K562 (cell line): Measurements from ENCODE around the gene IFT81. TPM values are rescaled to one million over a fixed set of nuclear protein-coding genes. Genes with fewer than 3 reads are reported as not detected.
A peak's percentile ranks its signal among the peaks of the same experiment; 100 is the strongest.

Experiments used
- CTBP1 ChIP-seq: fragments of 450-650 bp; IDR thresholded peaks from 2 replicates; pipeline ENCODE4 v1.6.1; 2016; ENCODE audit warnings: borderline replicate concordance
- CXXC5 ChIP-seq: fragments of 250-450 bp; sonication (Bioruptor Pico); IDR thresholded peaks from 2 replicates; pipeline ENCODE4 v1.8.0; 2022; ENCODE audit warnings: inconsistent platforms, mild to moderate bottlenecking, moderate library complexity
- GABPA ChIP-seq: fragments of 200-800 bp; sonication (Bioruptor generic); conservative IDR thresholded peaks from 2 replicates; pipeline ENCODE4 v1.6.1; 2016; ENCODE audit warnings: low read depth, missing genetic modification characterization, missing compliant biosample characterization
- MAFF ChIP-seq: IDR thresholded peaks from 2 replicates; pipeline ENCODE4 v1.6.1; 2012; ENCODE audit warnings: low read length, improper control_type of control experiment
- NONO ChIP-seq, 2 experiments: fragments of 200-400 bp in 1 of 2; fragments of 450-650 bp in 1 of 2; formaldehyde crosslinking in 1 of 2; IDR thresholded peaks; 2 replicates each; pipeline ENCODE4 v1.6.1; 2017; ENCODE audit warnings: low read depth in 2 of 2, mild to moderate bottlenecking in 2 of 2, moderate library complexity in 2 of 2, low read length in 1 of 2
- NR2C2 ChIP-seq, 2 experiments: fragments of 200-800 bp in 1 of 2; sonication (Bioruptor generic) in 1 of 2; sonication (generic) in 1 of 2; formaldehyde crosslinking in 1 of 2; IDR thresholded peaks; 2 replicates each; pipeline versions ENCODE4 v1.6.1 to v1.8.0; 2016 to 2022; ENCODE audit warnings: mild to moderate bottlenecking in 1 of 2, missing compliant biosample characterization in 1 of 2, missing genetic modification characterization in 1 of 2, missing genetic modification reagents in 1 of 2
- SP1 ChIP-seq: sonication (generic); formaldehyde crosslinking; IDR thresholded peaks from 2 replicates; pipeline ENCODE4 v1.8.1; 2022; ENCODE audit warnings: mild to moderate bottlenecking, missing genetic modification reagents
- SUPT5H ChIP-seq: fragments of 450-650 bp; IDR thresholded peaks from 2 replicates; pipeline ENCODE4 v1.6.1; 2016
- TEAD4 ChIP-seq, 2 experiments: sonication (generic) in 1 of 2; formaldehyde crosslinking in 1 of 2; IDR thresholded peaks; 2 replicates each; pipeline versions ENCODE4 v1.6.1 to v1.8.0; 2012 to 2022; ENCODE audit warnings: borderline replicate concordance in 1 of 2, inconsistent platforms in 1 of 2, low read length in 1 of 2, mild to moderate bottlenecking in 1 of 2, missing genetic modification reagents in 1 of 2
- ZBTB5 ChIP-seq: fragments of 450-650 bp; IDR thresholded peaks from 2 replicates; pipeline ENCODE4 v1.6.1; 2017; ENCODE audit warnings: antibody characterized with exemption
- polyA plus RNA-seq, 8 experiments: library from polyadenylated mRNA; depleted of rRNA in 4 of 8; stranded (reverse) in 5 of 8; unstranded in 3 of 8; fragments of >200 nt; fragmentation: Nextera tagmentation in 2 of 8; fragmentation: Illumina TruSeq in 1 of 8; extraction: Ambion mirVana in 2 of 8; extraction: Trizol in 1 of 8; gene quantifications; 2 replicates each; pipeline versions ENCODE4 v1.2.1 to v1.2.3, GENCODE V29; 2011 to 2014; ENCODE audit warnings: inconsistent platforms in 1 of 8, missing spikeins in 1 of 8
- total RNA-seq, 7 experiments: library from RNA; depleted of rRNA in 6 of 7; stranded (reverse); fragments of >200 nt in 6 of 7; fragmentation: Illumina TruSeq in 2 of 7; extraction: Trizol in 2 of 7; gene quantifications; 2 replicates each; pipeline versions ENCODE4 v1.2.1 to v1.2.3, GENCODE V29; 2011 to 2021; ENCODE audit warnings: low replicate concordance in 1 of 7
- TF ChIP-seq, protein P1 (sequence below): fragments of 250-450 bp; sonication (Bioruptor Pico); IDR thresholded peaks from 2 replicates; pipeline ENCODE4 v1.8.0; 2021; ENCODE audit warnings: moderate library complexity, mild to moderate bottlenecking, inconsistent platforms
- TF ChIP-seq, protein P2 (sequence below): fragments of 450-650 bp; IDR thresholded peaks from 2 replicates; pipeline ENCODE4 v1.6.1; 2018; ENCODE audit not compliant: partially characterized antibody
- TF ChIP-seq, protein P3 (sequence below), 2 experiments: fragments of 150-350 bp in 1 of 2; IDR thresholded peaks; 2 replicates each; pipeline ENCODE4 v1.6.1; 2012 to 2016; ENCODE audit warnings: low read depth in 2 of 2, low read length in 2 of 2, mild to moderate bottlenecking in 1 of 2, moderate library complexity in 1 of 2
- TF ChIP-seq, protein P4 (sequence below): fragments of 200-800 bp; sonication (Bioruptor generic); IDR thresholded peaks from 2 replicates; pipeline ENCODE4 v1.6.1; 2017; ENCODE audit warnings: missing genetic modification characterization, missing compliant biosample characterization

Gene IFT81
- total and polyA plus RNA-seq, 9 of the 15 experiments (the other 6 are each of a cell fraction or from before 2014, with no cell fraction given), result 2.8 to 11.9 (median 7.9) TPM

DNA sequence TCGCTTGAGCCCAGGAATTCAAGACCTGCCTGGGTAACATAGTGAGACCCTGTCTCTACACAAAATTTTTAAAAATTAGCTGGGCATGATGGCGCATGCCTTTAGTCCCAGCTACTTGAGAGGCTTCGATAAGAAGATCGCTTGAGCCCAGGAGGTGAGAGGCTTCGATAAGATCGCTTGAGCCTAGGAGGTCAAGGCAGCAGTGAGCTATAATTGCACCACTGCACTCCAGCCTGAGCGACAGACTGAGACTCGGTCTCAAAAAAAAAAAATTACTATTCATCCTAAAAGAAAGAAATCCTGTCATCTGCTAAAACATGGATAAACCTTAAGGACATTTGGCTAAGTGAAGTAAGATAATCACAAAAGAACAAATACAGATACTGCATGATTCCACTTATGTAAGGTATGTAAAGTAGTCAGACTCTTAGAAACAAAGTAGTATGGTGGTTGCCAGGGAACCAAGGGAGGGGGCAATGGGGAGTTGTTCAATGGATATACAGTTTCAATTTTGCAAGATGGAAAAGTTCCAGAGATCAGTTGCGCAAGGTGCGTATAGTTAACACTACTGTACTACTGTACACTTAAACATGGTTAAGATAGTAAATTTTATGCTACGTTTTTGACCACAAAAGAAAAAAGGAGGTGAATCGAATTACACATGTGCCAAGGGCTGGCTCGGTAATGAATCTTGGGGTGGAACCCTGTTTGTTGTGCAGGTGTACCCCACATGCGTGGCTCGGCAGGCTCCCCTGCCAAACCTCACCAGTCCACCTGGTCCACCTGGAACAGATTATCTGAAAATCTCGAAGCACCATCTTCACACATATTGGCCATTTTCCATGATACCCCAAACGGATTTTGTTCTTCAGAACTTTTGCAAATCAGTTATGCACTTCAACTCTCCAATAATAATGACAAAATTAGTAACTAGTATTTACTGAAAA, 138.6 kb downstream of the IFT81 start (continued):
- no peak for TF ChIP-seq CTBP1
- 0 out of 2 replicates have a peak, but pooled peaks have one; percentile 19 for TF ChIP-seq CXXC5 (CRISPR knock-in tag)
- TF ChIP-seq, protein P1, sequence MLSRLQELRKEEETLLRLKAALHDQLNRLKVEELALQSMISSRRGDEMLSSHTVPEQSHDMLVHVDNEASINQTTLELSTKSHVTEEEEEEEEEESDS, result no peak
- peak; percentile 63 for TF ChIP-seq TEAD4 (IDR thresholded peaks at IDR 0.05; ENCODE audit: low read length)
- no peak for TF ChIP-seq TEAD4 (CRISPR knock-in tag; IDR thresholded peaks at IDR 0.05; ENCODE audit: borderline replicate concordance)
- TF ChIP-seq NONO (IDR thresholded peaks at IDR 0.05; ENCODE audit: low read depth in 2 of 2, low read length in 1 of 2), result no peak
- TF ChIP-seq SUPT5H, result no peak
- TF ChIP-seq, protein P2, sequence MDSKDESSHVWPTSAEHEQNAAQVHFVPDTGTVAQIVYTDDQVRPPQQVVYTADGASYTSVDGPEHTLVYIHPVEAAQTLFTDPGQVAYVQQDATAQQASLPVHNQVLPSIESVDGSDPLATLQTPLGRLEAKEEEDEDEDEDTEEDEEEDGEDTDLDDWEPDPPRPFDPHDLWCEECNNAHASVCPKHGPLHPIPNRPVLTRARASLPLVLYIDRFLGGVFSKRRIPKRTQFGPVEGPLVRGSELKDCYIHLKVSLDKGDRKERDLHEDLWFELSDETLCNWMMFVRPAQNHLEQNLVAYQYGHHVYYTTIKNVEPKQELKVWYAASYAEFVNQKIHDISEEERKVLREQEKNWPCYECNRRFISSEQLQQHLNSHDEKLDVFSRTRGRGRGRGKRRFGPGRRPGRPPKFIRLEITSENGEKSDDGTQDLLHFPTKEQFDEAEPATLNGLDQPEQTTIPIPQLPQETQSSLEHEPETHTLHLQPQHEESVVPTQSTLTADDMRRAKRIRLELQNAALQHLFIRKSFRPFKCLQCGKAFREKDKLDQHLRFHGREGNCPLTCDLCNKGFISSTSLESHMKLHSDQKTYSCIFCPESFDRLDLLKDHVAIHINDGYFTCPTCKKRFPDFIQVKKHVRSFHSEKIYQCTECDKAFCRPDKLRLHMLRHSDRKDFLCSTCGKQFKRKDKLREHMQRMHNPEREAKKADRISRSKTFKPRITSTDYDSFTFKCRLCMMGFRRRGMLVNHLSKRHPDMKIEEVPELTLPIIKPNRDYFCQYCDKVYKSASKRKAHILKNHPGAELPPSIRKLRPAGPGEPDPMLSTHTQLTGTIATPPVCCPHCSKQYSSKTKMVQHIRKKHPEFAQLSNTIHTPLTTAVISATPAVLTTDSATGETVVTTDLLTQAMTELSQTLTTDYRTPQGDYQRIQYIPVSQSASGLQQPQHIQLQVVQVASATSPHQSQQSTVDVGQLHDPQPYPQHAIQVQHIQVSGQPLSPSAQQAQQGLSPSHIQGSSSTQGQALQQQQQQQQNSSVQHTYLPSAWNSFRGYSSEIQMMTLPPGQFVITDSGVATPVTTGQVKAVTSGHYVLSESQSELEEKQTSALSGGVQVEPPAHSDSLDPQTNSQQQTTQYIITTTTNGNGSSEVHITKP, result no peak
- no peak for TF ChIP-seq NR2C2 (CRISPR knock-in tag; IDR thresholded peaks at IDR 0.05)
- TF ChIP-seq NR2C2 (tag; IDR thresholded peaks at IDR 0.05), result peak; percentile 20; the same call in 1 of the 2 replicates
- no peak for TF ChIP-seq ZBTB5
- TF ChIP-seq SP1, result no peak
- TF ChIP-seq, protein P3, sequence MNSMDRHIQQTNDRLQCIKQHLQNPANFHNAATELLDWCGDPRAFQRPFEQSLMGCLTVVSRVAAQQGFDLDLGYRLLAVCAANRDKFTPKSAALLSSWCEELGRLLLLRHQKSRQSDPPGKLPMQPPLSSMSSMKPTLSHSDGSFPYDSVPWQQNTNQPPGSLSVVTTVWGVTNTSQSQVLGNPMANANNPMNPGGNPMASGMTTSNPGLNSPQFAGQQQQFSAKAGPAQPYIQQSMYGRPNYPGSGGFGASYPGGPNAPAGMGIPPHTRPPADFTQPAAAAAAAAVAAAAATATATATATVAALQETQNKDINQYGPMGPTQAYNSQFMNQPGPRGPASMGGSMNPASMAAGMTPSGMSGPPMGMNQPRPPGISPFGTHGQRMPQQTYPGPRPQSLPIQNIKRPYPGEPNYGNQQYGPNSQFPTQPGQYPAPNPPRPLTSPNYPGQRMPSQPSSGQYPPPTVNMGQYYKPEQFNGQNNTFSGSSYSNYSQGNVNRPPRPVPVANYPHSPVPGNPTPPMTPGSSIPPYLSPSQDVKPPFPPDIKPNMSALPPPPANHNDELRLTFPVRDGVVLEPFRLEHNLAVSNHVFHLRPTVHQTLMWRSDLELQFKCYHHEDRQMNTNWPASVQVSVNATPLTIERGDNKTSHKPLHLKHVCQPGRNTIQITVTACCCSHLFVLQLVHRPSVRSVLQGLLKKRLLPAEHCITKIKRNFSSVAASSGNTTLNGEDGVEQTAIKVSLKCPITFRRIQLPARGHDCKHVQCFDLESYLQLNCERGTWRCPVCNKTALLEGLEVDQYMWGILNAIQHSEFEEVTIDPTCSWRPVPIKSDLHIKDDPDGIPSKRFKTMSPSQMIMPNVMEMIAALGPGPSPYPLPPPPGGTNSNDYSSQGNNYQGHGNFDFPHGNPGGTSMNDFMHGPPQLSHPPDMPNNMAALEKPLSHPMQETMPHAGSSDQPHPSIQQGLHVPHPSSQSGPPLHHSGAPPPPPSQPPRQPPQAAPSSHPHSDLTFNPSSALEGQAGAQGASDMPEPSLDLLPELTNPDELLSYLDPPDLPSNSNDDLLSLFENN (IDR thresholded peaks at IDR 0.05; ENCODE audit: low read depth in 2 of 2, low read length in 2 of 2), result no peak
- no peak for TF ChIP-seq MAFF
- no peak for TF ChIP-seq GABPA (tag)
- TF ChIP-seq, protein P4, sequence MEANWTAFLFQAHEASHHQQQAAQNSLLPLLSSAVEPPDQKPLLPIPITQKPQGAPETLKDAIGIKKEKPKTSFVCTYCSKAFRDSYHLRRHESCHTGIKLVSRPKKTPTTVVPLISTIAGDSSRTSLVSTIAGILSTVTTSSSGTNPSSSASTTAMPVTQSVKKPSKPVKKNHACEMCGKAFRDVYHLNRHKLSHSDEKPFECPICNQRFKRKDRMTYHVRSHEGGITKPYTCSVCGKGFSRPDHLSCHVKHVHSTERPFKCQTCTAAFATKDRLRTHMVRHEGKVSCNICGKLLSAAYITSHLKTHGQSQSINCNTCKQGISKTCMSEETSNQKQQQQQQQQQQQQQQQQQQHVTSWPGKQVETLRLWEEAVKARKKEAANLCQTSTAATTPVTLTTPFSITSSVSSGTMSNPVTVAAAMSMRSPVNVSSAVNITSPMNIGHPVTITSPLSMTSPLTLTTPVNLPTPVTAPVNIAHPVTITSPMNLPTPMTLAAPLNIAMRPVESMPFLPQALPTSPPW (CRISPR knock-in tag), result peak; percentile 38; the same call in 1 of the 2 replicates
